ENCODE results near the gene TAS2R4.
"Not testable (repeated sequence)": the region's sequence is repeated elsewhere in the genome, so short reads cannot be mapped to it uniquely, and the experiment has no call there.

TAS2R4 gene

GRCh38 chr7:141792526-141792925, 16.1 kb downstream of the TAS2R4 start:
- DNase-seq, result no peak
- in situ Hi-C loops (cut with MboI; ENCODE audit: low pct_unique_long_range_greater_than_20kb, low sequenced_read_pairs), result no loop called here

GRCh38 chr7:141820067-141820466, 43.6 kb downstream of the TAS2R4 start:
- DNase-seq, result no peak
- in situ Hi-C loops (cut with MboI; ENCODE audit: low pct_unique_long_range_greater_than_20kb, low sequenced_read_pairs), result no loop called here

GRCh38 chr7:141822432-141822831, 46.0 kb downstream of the TAS2R4 start:
- DNase-seq; in situ Hi-C loops (cut with MboI; ENCODE audit: low pct_unique_long_range_greater_than_20kb, low sequenced_read_pairs): not testable (repeated sequence)
